SK-N-MC (cell line): ENCODE results near the gene ADAMTS18.

ENCODE experiments used
- DNase-seq: peaks from one replicate; pipeline ENCODE4 v3.0.0-alpha.2; 2011; ENCODE audit warnings: low read depth, low spot score
- H3K27ac ChIP-seq: fragments of 200-600 bp; sonication (generic); 2 replicates; pipeline ENCODE4 v1.5.1; 2016; ENCODE audit warnings: mixed run types
- H3K36me3 ChIP-seq: fragments of 200-600 bp; sonication (generic); 2 replicates; pipeline ENCODE4 v1.6.1; 2017; ENCODE audit warnings: antibody characterized with exemption, low read length, mixed read lengths; ENCODE audit not compliant: insufficient read depth
- H3K4me3 ChIP-seq: fragments of 200-600 bp; sonication (generic); 2 replicates; pipeline ENCODE4 v1.5.1; 2016
- H3K9ac ChIP-seq: fragments of 200-600 bp; sonication (generic); 2 replicates; pipeline ENCODE4 v1.8.0; 2017; ENCODE audit warnings: mixed run types, mixed read lengths; ENCODE audit not compliant: insufficient read length
- H3K9me3 ChIP-seq: fragments of 200-600 bp; sonication (generic); 2 replicates; pipeline ENCODE4 v1.6.1; 2017; ENCODE audit warnings: low read depth, mild to moderate bottlenecking, antibody characterized with exemption, low read length, moderate library complexity, mixed read lengths
- EZH2 ChIP-seq: fragments of 200-600 bp; sonication (generic); IDR thresholded peaks from one replicate; pipeline ENCODE4 v1.6.1; 2017; ENCODE audit warnings: antibody characterized with exemption
- FOXP2 ChIP-seq: optimal IDR thresholded peaks from 2 replicates; pipeline ENCODE3; 2011; ENCODE audit warnings: mild to moderate bottlenecking, moderate library complexity; ENCODE audit not compliant: insufficient read depth; ENCODE audit errors: extremely low read length, control extremely low read depth
- POLR2AphosphoS5 ChIP-seq: IDR thresholded peaks from 2 replicates; pipeline ENCODE4 v1.6.1; 2012; ENCODE audit warnings: mild to moderate bottlenecking, low read depth, low read length, borderline replicate concordance

Gene ADAMTS18

DNA sequence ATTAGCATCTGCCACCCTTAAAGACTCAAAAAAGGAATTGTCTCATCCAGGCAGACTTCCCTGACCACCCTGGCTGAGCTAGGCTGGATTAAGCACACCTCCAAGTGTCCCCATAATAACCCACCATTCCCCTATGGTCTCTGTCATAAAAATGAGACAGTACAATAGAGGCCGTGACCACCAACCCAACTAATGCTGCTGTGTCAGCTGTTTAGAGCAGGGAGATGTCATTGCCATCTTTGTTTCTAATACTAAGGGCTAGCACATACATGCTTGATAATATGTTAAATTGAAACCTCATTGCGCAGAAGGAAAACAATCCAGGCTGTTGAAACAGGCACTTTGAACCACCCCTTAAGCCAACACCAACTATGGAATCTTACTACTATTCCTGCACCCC is 7.2 kb upstream of the ADAMTS18 start:
- Histone ChIP-seq H3K4me3 (no peak overlapping the region), H3K36me3 (no peaks in the 10 kb centered on the region), H3K27ac (no peak overlapping the region), H3K9me3 (no peaks in the 10 kb centered on the region), H3K9ac (no peak overlapping the region)
- TF ChIP-seq EZH2 (no peak), POLR2AphosphoS5 (no peak), FOXP2 (no peak)
- no peak for DNase-seq

DNA sequence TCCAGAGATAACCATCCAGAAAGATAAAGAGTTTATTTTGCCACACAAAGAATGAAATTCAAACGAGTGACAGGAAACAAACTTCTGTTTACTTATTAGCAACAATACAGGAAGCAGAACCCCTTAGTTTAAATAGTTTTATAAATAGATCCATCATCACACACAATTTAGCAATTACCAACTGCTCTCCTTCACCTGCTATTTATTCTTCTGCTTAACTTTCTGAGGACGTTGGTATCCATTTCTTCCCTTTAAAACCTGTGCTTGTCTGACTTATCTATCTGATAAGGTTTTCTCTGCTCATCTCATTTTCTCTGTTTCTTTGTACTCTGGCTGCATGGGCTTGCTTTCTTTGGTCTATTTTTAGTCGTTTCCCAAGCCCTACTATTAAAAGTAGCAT is 4.3 kb upstream of the ADAMTS18 start:
- Histone ChIP-seq H3K9ac (no peak overlapping the region), H3K4me3 (no peak overlapping the region), H3K27ac (no peak overlapping the region), H3K36me3 (no peaks in the 10 kb centered on the region), H3K9me3 (no peaks in the 10 kb centered on the region)
- no peak for TF ChIP-seq FOXP2
- TF ChIP-seq EZH2, result no peak
- no peak for TF ChIP-seq POLR2AphosphoS5
- DNase-seq, result no peak

DNA sequence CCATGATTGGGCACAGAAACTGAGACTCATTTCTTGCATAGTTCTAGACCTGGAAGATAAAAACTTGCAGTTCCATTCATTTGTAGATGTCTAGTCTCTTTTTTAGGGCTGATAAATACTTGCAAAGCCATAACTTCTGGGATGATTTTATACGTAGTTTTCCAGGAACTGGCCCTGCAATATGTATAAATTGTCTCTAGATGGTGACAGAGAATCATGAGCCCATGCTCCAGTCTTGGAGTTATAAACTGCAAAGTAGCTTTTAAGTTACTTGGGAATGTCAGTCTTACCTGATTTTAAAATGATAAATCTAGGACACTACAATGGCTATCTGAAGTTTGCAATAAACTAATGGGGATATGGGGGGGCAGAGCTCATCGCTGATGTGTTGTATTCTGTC is 3.0 kb upstream of the ADAMTS18 start:
- H3K27ac ChIP-seq, result no peak overlapping the region
- no peak overlapping the region for H3K4me3 ChIP-seq
- H3K36me3 ChIP-seq, result no peaks in the 10 kb centered on the region
- no peak overlapping the region for H3K9ac ChIP-seq
- TF ChIP-seq EZH2, result no peak
- no peak for TF ChIP-seq POLR2AphosphoS5
- TF ChIP-seq FOXP2, result no peak
- no peaks in the 10 kb centered on the region for H3K9me3 ChIP-seq
- DNase-seq, result no peak

DNA sequence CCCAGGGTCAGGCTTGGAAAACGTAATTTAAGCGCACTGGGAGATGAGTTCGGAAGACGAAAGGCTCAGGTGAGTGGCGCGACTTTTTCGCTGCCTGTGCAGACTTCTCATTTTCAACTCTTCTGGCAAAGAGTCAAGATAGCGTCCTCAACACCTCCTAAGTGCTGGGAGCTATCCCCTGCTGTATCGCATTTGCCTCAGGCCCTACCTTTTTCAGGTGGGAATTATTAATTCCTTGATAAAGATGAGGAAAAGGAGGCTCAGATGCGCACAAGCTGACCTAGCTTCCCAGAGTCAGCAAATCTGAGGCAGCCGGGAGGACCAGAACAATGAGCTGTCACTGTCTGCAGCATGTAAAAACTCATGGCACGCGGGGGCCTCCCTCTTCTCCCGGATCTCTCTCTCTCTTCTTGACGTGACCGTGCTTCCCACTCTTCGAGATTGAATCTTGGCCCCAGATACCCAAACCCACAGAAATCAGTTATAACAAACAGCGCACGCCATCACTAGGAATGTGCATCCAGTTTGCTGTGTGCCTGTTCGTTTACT is 512 bp upstream of the ADAMTS18 start:
- TF ChIP-seq EZH2 (no peak), FOXP2 (no peak), POLR2AphosphoS5 (no peak)
- no peak for DNase-seq
- Histone ChIP-seq H3K9me3 (no peaks in the 10 kb centered on the region), H3K4me3 (no peak overlapping the region), H3K36me3 (no peaks in the 10 kb centered on the region), H3K9ac (no peak overlapping the region), H3K27ac (no peak overlapping the region)

DNA sequence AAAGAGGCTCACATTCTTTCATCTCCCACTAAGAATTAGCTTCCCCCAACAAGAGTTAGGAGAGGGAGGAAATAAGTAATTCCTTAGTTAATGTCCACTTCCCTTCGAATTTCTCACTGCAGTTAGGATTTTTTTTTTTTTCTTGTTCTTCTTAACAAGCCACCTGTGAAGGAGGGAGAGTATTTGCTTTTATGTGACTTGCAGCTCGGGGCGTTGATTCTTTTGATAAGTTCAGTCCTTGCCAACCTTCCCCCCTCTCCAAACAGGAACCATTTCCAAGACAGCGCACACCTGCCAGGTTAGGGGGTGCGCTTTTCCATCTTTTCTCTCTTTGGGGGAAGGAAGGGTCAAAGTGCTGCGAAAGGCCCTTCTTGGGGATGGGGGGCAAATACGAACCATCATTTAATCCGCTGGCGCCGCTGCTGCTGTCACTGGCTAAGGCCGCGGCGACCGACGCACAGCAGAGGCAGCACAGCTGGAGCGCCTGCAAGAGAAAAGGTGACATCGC is 758 bp downstream of the ADAMTS18 start:
- no peak for TF ChIP-seq EZH2
- TF ChIP-seq POLR2AphosphoS5, result no peak
- no peak for TF ChIP-seq FOXP2
- no peak for DNase-seq
- Histone ChIP-seq H3K27ac (no peak overlapping the region), H3K9ac (no peak overlapping the region), H3K4me3 (no peak overlapping the region), H3K9me3 (no peaks in the 10 kb centered on the region), H3K36me3 (no peaks in the 10 kb centered on the region)

DNA sequence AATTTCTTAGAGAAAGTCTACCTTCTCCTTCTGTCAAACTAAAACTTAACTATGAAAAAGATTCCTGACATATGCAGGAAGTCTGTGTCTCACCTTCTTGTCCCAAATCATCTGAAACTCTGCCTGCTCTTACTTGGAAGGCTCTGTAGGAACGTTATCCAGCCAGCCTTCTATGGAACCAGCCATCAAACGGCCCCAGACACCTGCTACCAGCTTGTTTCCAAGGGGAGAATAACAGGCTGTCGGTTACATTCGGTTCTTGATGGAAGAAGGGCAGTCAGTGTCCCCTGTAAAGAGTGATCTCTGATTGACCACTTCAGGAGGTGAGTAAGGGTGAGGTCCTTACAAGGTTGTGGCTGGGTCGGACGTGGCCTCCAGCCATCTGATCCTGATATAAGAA is 1.7 kb downstream of the ADAMTS18 start:
- no peak for DNase-seq
- Histone ChIP-seq H3K36me3 (no peaks in the 10 kb centered on the region), H3K9me3 (no peaks in the 10 kb centered on the region), H3K4me3 (no peak overlapping the region), H3K9ac (no peak overlapping the region), H3K27ac (no peak overlapping the region)
- TF ChIP-seq FOXP2, result no peak
- TF ChIP-seq EZH2, result no peak
- no peak for TF ChIP-seq POLR2AphosphoS5

DNA sequence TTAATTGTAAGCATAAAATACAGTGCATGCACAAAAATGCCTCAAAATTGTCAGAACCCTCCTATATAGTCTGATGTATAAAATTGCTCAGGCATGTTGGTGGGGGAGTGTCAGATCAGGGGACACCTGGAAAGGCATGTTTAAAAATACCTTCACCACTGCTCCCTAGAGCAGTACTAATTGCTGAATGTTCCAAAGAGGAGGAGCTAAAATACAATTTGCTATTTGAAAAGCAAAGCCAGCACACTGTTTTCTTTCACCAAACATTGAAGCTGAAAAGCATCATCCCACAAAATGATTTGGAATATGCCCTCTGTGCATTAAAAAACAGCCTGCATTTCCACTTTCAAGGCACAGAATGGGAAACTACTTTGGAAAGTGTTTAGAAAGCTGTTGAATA is 2.6 kb downstream of the ADAMTS18 start:
- H3K27ac ChIP-seq, result no peak overlapping the region
- no peaks in the 10 kb centered on the region for H3K36me3 ChIP-seq
- no peaks in the 10 kb centered on the region for H3K9me3 ChIP-seq
- H3K9ac ChIP-seq, result no peak overlapping the region
- DNase-seq, result no peak
- no peak overlapping the region for H3K4me3 ChIP-seq
- no peak for TF ChIP-seq FOXP2
- no peak for TF ChIP-seq POLR2AphosphoS5
- TF ChIP-seq EZH2, result no peak

DNA sequence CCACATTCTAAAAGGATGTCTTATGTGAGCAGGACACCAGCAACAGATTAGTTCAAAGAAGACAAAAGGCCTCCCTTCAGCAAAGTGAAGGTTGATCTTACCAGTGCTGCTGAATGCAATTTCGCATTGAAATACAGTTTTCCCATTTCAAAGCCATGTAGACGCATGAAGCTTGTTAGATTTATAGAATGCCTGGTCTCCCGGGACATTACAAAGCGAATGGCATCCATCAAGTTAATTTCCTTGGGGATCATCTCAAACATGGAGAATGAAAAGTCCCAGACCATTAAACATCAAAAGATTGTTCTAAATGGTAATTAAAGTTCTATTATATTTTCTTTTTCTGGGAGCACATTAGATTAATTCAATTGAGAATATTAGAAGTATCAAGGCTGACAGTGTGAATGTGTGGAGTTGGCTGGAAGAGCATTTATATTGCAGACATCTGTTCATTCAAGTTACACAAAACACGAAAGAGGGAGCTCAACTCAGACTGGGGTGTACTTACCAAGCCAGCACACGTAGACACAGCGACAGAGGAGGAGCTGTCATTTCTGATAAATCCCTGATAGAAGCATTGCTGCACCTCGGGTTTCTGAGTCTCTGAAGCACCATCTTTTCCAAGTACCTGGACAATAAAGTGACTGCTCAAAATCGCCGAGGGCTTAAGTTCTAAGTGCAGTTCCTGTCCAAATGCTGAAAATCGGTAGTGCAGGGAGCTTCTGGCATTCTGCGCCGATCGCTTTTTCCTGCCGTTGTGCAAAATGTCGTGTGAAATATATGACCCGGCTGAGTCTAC is 3.8 kb downstream of the ADAMTS18 start:
- no peak for DNase-seq
- TF ChIP-seq FOXP2 (no peak), POLR2AphosphoS5 (no peak), EZH2 (no peak)
- Histone ChIP-seq H3K27ac (no peak overlapping the region), H3K9me3 (no peaks in the 10 kb centered on the region), H3K36me3 (no peaks in the 10 kb centered on the region), H3K9ac (no peak overlapping the region), H3K4me3 (no peak overlapping the region)
